ENCODE results near the gene CWC27.

DNA sequence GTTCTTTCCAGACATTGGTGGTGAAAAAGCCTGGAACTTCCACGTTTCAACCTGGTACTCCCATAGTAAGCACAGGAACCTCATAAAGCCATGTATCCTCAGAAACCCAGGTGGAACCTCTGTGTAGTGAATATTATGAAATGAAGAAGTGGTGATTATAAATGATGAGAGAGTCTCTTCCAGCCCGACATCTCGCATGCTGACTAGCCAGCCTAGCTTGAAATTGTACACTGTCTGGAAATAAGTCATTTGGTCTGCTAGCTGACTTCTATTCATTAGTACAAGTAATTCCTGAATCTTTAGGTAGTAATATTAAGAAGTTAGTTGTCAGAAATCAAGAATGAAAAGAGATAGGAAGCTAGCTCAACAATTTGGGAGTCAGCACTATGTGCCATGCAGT, 203.3 kb downstream of the CWC27 start:
- TF ChIP-seq CTCF (IDR thresholded peaks at IDR 0.05) = no peak
- no peak for TF ChIP-seq EZH2 (IDR thresholded peaks at IDR 0.05)
